Transverse colon (tissue), 4 donors: ENCODE measurements around the gene C16orf87. TPM values are rescaled to one million over a fixed set of nuclear protein-coding genes. Genes with fewer than 3 reads are reported as not detected.

Source experiments
- DNase-seq: peaks from one replicate; pipeline ENCODE4 v3.0.0-alpha.2; 2019
- H3K27ac ChIP-seq, 4 donors: fragments of 200-600 bp; sonication (generic); 2 replicates each; pipeline ENCODE4 v1.5.1; 2016 to 2018; ENCODE audit warnings: inconsistent platforms in 4 of 4
- H3K27me3 ChIP-seq: fragments of 200-600 bp; sonication (generic); 2 replicates; pipeline ENCODE4 v1.5.1; 2017; ENCODE audit warnings: inconsistent platforms
- H3K36me3 ChIP-seq, 4 donors: fragments of 200-600 bp; sonication (generic); 2 replicates each; pipeline ENCODE4 v1.5.1; 2017 to 2019; ENCODE audit warnings: inconsistent platforms in 4 of 4
- H3K4me1 ChIP-seq, 4 donors: fragments of 200-600 bp; sonication (generic); 2 replicates each; pipeline ENCODE4 v1.5.1; 2017 to 2020; ENCODE audit warnings: inconsistent platforms in 4 of 4
- H3K4me3 ChIP-seq, 4 donors: fragments of 200-600 bp; sonication (generic); 1 replicate in 1 of 4; 2 replicates in 3 of 4; pipeline versions ENCODE4 v1.5.1 to v1.6.1; 2017 to 2019; ENCODE audit warnings: inconsistent platforms in 4 of 4
- H3K9me3 ChIP-seq, 2 donors: fragments of 200-600 bp; sonication (generic); 2 replicates each; pipeline ENCODE4 v1.5.1; 2017 to 2019; ENCODE audit warnings: inconsistent platforms in 2 of 2
- CTCF ChIP-seq, 5 experiments: fragments of 200-600 bp in 3 of 5; fragments of 450-650 bp in 2 of 5; sonication (generic) in 3 of 5; IDR thresholded peaks; 1 replicate in 2 of 5; 2 replicates in 3 of 5; pipeline ENCODE4 v1.5.1; 2016 to 2017; ENCODE audit warnings: antibody characterized with exemption in 5 of 5, inconsistent platforms in 3 of 5, mild to moderate bottlenecking in 2 of 5, moderate library complexity in 1 of 5
- EP300 ChIP-seq: sonication (generic); formaldehyde crosslinking; IDR thresholded peaks from one replicate; pipeline ENCODE4 v1.6.1; 2017; ENCODE audit warnings: antibody characterized with exemption, low read depth
- POLR2A ChIP-seq: fragments of 450-650 bp; IDR thresholded peaks from one replicate; pipeline ENCODE4 v1.6.1; 2016; ENCODE audit warnings: antibody characterized with exemption, mild to moderate bottlenecking, moderate library complexity
- POLR2AphosphoS5 ChIP-seq, 3 donors: sonication (generic); formaldehyde crosslinking; IDR thresholded peaks; one replicate each; pipeline ENCODE4 v1.6.1; 2016; ENCODE audit warnings: antibody characterized with exemption in 3 of 3
- WGBS, 2 donors: methylation state at CpG; one replicate each; pipeline ENCODE4 v1.1.5; 2018; ENCODE audit warnings: low coverage in 1 of 2; 5-methylcytosine and 5-hydroxymethylcytosine counted together
- in situ Hi-C, 4 donors: fragments of 200-750 bp; cut with MboI; loops; one replicate each; pipeline versions ENCODE4 v1.15.0 to v1.15.1; 2017; ENCODE audit warnings: low sequenced_read_pairs in 3 of 4, low pct_ligation_motif_present in 1 of 4, low pct_unique_long_range_greater_than_20kb in 1 of 4
- intact Hi-C: fragments of 100-400 bp; cut with DNase I; formaldehyde crosslinking; loops from one replicate; pipeline ENCODE4 v1.15.1; 2023; ENCODE audit warnings: low total_unique reads
- total RNA-seq, 4 donors: library from RNA; depleted of rRNA; stranded (reverse); fragments of >200 nt; gene quantifications; one replicate each; pipeline ENCODE4 v1.1.0, GENCODE V29; 2016

Gene C16orf87
- total RNA-seq, 4 donors from 2014 or later = 0.20 to 10.6 (median 4.4) TPM

- Histone ChIP-seq H3K4me3 (no peak overlapping the region), H3K27ac (no peak overlapping the region), H3K9me3 (peaks cover 8 to 10% of the 10 kb centered on the region in 2 donors), H3K27me3 (no peaks in the 10 kb centered on the region), H3K4me1 (no peaks in the 10 kb centered on the region), H3K36me3 (no peaks in the 10 kb centered on the region)
- no peak for TF ChIP-seq EP300
- no peak for TF ChIP-seq CTCF (IDR thresholded peaks at IDR 0.05)
- no peak for TF ChIP-seq POLR2AphosphoS5 (IDR thresholded peaks at IDR 0.05)
- TF ChIP-seq POLR2A = no peak
- in situ Hi-C loops = no loop called here
- WGBS, 2 donors = 94 to 100% methylated on average over 1 of the region's 1 CpG
- no peak for DNase-seq
- intact Hi-C loops = no loop called here
Measured at GRCh38 chr16:46796764-46797269, 34.2 kb downstream of the C16orf87 start.

- H3K36me3 ChIP-seq = no peaks in the 10 kb centered on the region
- WGBS, 2 donors = 94 to 100% methylated on average over 1 of the region's 1 CpG
- intact Hi-C loops = no loop called here
Measured at GRCh38 chr16:46793841-46794240, 37.1 kb downstream of the C16orf87 start.

GRCh38 chr16:46790599-46791270, 40.2 kb downstream of the C16orf87 start:
- 70 to 82% methylated on average over 6 to 8 of the region's 8 CpGs for WGBS, 2 donors
- no peak for TF ChIP-seq CTCF (IDR thresholded peaks at IDR 0.05)
- TF ChIP-seq POLR2A = no peak
- TF ChIP-seq EP300 = no peak
- TF ChIP-seq POLR2AphosphoS5 (IDR thresholded peaks at IDR 0.05) = no peak
- Histone ChIP-seq H3K4me1 (peaks cover 0 to 7% (median 0%) of the 10 kb centered on the region in 4 donors), H3K4me3 (peak overlapping the region in 1 of 4 donors; percentile 66), H3K9me3 (peaks cover 8 to 18% of the 10 kb centered on the region in 2 donors), H3K36me3 (no peaks in the 10 kb centered on the region), H3K27me3 (no peaks in the 10 kb centered on the region), H3K27ac (peak overlapping the region in 1 of 4 donors; percentile 72)
- intact Hi-C loops (no loop called here), in situ Hi-C loops (no loop called here)
- DNase-seq = no peak

More at GRCh38 chr16:46793841-46794240, 37.1 kb downstream of the C16orf87 start:
- in situ Hi-C loops = no loop called here
- no peak for DNase-seq
- no peak overlapping the region for H3K27ac ChIP-seq
- H3K4me1 ChIP-seq = peaks cover 0 to 7% (median 0%) of the 10 kb centered on the region in 4 donors
- TF ChIP-seq CTCF (IDR thresholded peaks at IDR 0.05) = no peak
- peaks cover 8 to 10% of the 10 kb centered on the region in 2 donors for H3K9me3 ChIP-seq
- H3K27me3 ChIP-seq = no peaks in the 10 kb centered on the region
- no peak overlapping the region for H3K4me3 ChIP-seq

- Histone ChIP-seq H3K9me3 (peaks cover 8 to 15% of the 10 kb centered on the region in 2 donors), H3K36me3 (no peaks in the 10 kb centered on the region), H3K27ac (peak overlapping the region; percentile 54 to 72 (median 64)), H3K27me3 (no peaks in the 10 kb centered on the region), H3K4me3 (peak overlapping the region; percentile 30 to 78 (median 61)), H3K4me1 (peaks cover 0 to 7% (median 0%) of the 10 kb centered on the region in 4 donors)
- in situ Hi-C loops (no loop called here), intact Hi-C loops (no loop called here)
- DNase-seq = peak; percentile 83
- TF ChIP-seq POLR2A (peak; percentile 39), POLR2AphosphoS5 (IDR thresholded peaks at IDR 0.05) (peak; percentile 24 to 48 (median 45)), CTCF (IDR thresholded peaks at IDR 0.05) (no peak), EP300 (no peak)
- 10 to 44% methylated on average over 3 to 30 of the region's 43 CpGs for WGBS, 2 donors
Measured at GRCh38 chr16:46789499-46790414, 41.2 kb downstream of the C16orf87 start.
